Thyroid gland (tissue), 4 donors: ENCODE measurements around the gene CD19. TPM values are rescaled to one million over a fixed set of nuclear protein-coding genes. Genes with fewer than 3 reads are reported as not detected.

Source experiments
- DNase-seq, 2 donors: peaks; one replicate each; pipeline ENCODE4 v3.0.0-alpha.2; 2019
- H3K27ac ChIP-seq, 3 donors: fragments of 200-600 bp; sonication (generic); 1 replicate in 2 of 3; 2 replicates in 1 of 3; pipeline ENCODE4 v1.5.1; 2016 to 2019; ENCODE audit warnings: mild to moderate bottlenecking in 1 of 3, moderate library complexity in 1 of 3
- H3K27me3 ChIP-seq: fragments of 200-600 bp; sonication (generic); one replicate; pipeline ENCODE4 v1.5.1; 2019
- H3K36me3 ChIP-seq, 2 donors: fragments of 200-600 bp; sonication (generic); one replicate each; pipeline ENCODE4 v1.5.1; 2016 to 2019
- H3K4me1 ChIP-seq, 2 donors: fragments of 200-600 bp; sonication (generic); one replicate each; pipeline ENCODE4 v1.5.1; 2017 to 2019
- H3K4me3 ChIP-seq, 3 donors: fragments of 200-600 bp; sonication (generic); replicated peaks in 1 of 3; 1 replicate in 2 of 3; 2 replicates in 1 of 3; pipeline ENCODE4 v1.5.1; 2016; ENCODE audit warnings: mild to moderate bottlenecking in 1 of 3
- H3K9me3 ChIP-seq: fragments of 200-600 bp; sonication (generic); one replicate; pipeline ENCODE4 v1.5.1; 2017
- POLR2A ChIP-seq, 2 donors: fragments of 450-650 bp; IDR thresholded peaks; one replicate each; pipeline ENCODE4 v1.6.1; 2017; ENCODE audit warnings: antibody characterized with exemption in 2 of 2, mild to moderate bottlenecking in 2 of 2, moderate library complexity in 1 of 2
- WGBS, 2 donors: methylation state at CpG; one replicate each; pipeline ENCODE4 v1.1.5; 2017; 5-methylcytosine and 5-hydroxymethylcytosine counted together
- intact Hi-C: fragments of 100-400 bp; cut with DNase I; formaldehyde crosslinking; loops from one replicate; pipeline ENCODE4 v1.15.1; 2023
- total RNA-seq, 4 donors: library from RNA; depleted of rRNA; stranded (reverse); fragments of >200 nt; gene quantifications; one replicate each; pipeline ENCODE4 v1.2.3, GENCODE V29; 2016
- TF ChIP-seq, protein P1 (sequence below), 6 experiments: fragments of 200-600 bp in 3 of 6; fragments of 450-650 bp in 3 of 6; sonication (generic) in 3 of 6; IDR thresholded peaks; one replicate each; pipeline ENCODE4 v1.5.1; 2016 to 2019; ENCODE audit warnings: antibody characterized with exemption in 6 of 6, mild to moderate bottlenecking in 2 of 6, inconsistent platforms in 1 of 6, moderate library complexity in 1 of 6

Gene CD19
- total RNA-seq, 4 donors from 2014 or later: not detected

DNA sequence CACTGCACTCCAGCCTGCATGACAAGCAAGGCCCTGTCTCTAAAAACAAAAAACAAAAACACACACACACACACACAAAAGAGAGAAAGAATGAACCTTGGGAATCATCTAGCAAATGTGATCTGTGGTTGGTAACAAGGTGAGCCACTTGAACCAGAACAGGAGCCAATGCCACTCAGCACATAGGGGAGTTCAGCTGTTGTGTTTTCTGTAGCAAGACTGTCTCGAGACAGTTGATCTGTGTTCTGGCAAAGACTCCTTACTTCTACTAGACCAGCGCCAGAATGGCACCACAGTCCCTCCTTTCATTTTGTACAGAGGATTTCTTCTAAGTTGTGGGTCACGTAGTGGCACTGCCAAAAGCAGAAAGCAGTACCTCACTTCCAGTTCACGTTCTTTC, 32.8 kb upstream of the CD19 start:
- Histone ChIP-seq H3K36me3 (no peaks in the 10 kb centered on the region), H3K27ac (no peak overlapping the region), H3K4me3 (no peak overlapping the region), H3K27me3 (no peaks in the 10 kb centered on the region), H3K9me3 (no peaks in the 10 kb centered on the region), H3K4me1 (no peaks in the 10 kb centered on the region)
- DNase-seq: no peak
- intact Hi-C loops: no loop called here
- 87 to 90% methylated on average over 4 of the region's 4 CpGs for WGBS, 2 donors
- TF ChIP-seq POLR2A (IDR thresholded peaks at IDR 0.05): no peak
- TF ChIP-seq, protein P1, sequence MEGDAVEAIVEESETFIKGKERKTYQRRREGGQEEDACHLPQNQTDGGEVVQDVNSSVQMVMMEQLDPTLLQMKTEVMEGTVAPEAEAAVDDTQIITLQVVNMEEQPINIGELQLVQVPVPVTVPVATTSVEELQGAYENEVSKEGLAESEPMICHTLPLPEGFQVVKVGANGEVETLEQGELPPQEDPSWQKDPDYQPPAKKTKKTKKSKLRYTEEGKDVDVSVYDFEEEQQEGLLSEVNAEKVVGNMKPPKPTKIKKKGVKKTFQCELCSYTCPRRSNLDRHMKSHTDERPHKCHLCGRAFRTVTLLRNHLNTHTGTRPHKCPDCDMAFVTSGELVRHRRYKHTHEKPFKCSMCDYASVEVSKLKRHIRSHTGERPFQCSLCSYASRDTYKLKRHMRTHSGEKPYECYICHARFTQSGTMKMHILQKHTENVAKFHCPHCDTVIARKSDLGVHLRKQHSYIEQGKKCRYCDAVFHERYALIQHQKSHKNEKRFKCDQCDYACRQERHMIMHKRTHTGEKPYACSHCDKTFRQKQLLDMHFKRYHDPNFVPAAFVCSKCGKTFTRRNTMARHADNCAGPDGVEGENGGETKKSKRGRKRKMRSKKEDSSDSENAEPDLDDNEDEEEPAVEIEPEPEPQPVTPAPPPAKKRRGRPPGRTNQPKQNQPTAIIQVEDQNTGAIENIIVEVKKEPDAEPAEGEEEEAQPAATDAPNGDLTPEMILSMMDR (IDR thresholded peaks at IDR 0.05): no peak

DNA sequence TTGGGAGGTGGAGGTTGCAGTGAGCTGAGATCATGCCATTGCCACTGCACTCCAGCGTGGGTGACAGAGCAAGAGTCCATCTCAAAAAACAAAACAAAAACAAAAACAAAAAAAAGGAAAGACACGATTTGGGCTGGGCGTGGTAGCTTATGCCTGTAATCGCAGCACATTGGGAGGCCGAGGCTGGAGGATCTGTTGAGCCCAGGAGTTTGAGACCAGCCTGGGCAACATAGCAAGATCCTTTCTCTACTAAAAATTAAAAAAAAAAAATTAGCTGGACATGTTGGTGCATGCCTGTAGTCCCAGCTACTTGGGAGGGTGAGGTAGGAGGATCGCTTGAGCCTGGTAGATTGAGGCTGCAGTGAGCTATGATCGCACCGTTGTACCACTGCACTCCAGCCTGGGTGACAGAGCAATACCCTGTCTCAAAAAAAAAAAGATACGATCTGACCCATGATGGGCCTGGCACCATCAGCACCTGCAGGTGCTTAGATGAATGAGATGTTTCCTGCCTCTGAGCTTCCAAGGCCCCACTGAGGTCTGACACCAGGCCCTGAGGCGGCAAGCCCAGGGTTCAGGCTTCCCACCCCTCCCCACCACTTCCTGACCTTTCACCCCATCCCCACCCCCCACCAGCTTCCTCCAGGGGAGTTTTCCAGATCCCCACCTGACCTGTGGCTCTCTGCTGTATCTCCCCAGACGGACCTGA, 31.7 kb upstream of the CD19 start:
- TF ChIP-seq, protein P1 (IDR thresholded peaks at IDR 0.05): no peak
- no peak for TF ChIP-seq POLR2A (IDR thresholded peaks at IDR 0.05)
- Histone ChIP-seq H3K27me3 (no peaks in the 10 kb centered on the region), H3K27ac (no peak overlapping the region), H3K9me3 (no peaks in the 10 kb centered on the region), H3K36me3 (peaks cover 0 to 8% of the 10 kb centered on the region in 2 donors), H3K4me1 (no peaks in the 10 kb centered on the region), H3K4me3 (no peak overlapping the region)
- no peak for DNase-seq
- intact Hi-C loops: no loop called here
- WGBS, 2 donors: 94% methylated on average over 10 of the region's 11 CpGs

DNA sequence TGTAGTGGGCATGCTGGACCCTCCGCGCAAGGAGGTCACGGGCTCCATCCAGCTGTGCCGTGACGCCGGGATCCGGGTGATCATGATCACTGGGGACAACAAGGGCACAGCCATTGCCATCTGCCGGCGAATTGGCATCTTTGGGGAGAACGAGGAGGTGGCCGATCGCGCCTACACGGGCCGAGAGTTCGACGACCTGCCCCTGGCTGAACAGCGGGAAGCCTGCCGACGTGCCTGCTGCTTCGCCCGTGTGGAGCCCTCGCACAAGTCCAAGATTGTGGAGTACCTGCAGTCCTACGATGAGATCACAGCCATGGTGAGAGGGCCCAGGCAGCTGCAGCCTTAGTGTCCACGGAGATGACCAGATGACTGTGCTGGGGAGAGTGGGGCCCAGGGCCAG, 31.2 kb upstream of the CD19 start:
- no peaks in the 10 kb centered on the region for H3K27me3 ChIP-seq
- H3K9me3 ChIP-seq: no peaks in the 10 kb centered on the region
- no peaks in the 10 kb centered on the region for H3K4me1 ChIP-seq
- intact Hi-C loops: no loop called here
- no peak for TF ChIP-seq POLR2A (IDR thresholded peaks at IDR 0.05)
- TF ChIP-seq, protein P1 (IDR thresholded peaks at IDR 0.05): no peak
- H3K27ac ChIP-seq: no peak overlapping the region
- no peak overlapping the region for H3K4me3 ChIP-seq
- DNase-seq: no peak
- WGBS, 2 donors: 91 to 95% methylated on average over 22 to 24 of the region's 25 CpGs
- peaks cover 0 to 13% of the 10 kb centered on the region in 2 donors for H3K36me3 ChIP-seq

DNA sequence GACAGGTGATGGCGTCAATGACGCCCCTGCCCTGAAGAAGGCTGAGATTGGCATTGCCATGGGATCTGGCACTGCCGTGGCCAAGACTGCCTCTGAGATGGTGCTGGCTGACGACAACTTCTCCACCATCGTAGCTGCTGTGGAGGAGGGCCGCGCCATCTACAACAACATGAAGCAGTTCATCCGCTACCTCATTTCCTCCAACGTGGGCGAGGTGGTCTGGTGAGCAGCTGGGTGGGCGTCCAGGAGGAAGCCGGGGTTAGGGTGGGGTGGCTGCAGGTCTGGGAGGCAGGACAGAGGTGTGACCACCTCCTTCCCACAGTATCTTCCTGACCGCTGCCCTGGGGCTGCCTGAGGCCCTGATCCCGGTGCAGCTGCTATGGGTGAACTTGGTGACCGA, 29.9 kb upstream of the CD19 start:
- DNase-seq: no peak
- intact Hi-C loops: no loop called here
- WGBS, 2 donors: 87 to 95% methylated on average over 9 to 12 of the region's 15 CpGs
- Histone ChIP-seq H3K9me3 (no peaks in the 10 kb centered on the region), H3K4me1 (no peaks in the 10 kb centered on the region), H3K27ac (no peak overlapping the region), H3K27me3 (no peaks in the 10 kb centered on the region), H3K36me3 (peaks cover 0 to 13% of the 10 kb centered on the region in 2 donors), H3K4me3 (no peak overlapping the region)
- TF ChIP-seq, protein P1 (IDR thresholded peaks at IDR 0.05): no peak
- TF ChIP-seq POLR2A (IDR thresholded peaks at IDR 0.05): no peak

DNA sequence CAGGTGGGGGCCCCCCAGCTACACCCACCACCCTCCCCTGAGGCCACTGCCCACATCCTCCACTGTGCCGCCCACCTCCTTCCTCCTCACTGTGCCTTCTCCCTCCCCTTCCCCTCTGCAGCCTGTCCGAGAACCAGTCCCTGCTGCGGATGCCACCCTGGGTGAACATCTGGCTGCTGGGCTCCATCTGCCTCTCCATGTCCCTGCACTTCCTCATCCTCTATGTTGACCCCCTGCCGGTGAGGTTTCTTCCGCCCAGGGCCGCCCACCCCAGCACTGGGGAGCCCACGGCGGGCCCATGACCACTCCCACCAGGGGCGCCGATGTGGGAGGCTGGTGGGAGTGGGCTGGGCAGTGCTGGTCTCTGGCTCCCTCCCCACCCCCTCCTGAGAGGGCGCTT, 28.9 kb upstream of the CD19 start:
- H3K27me3 ChIP-seq: no peaks in the 10 kb centered on the region
- 73 to 75% methylated on average over 7 to 11 of the region's 11 CpGs for WGBS, 2 donors
- no peak for DNase-seq
- no peak overlapping the region for H3K4me3 ChIP-seq
- no peaks in the 10 kb centered on the region for H3K4me1 ChIP-seq
- intact Hi-C loops: no loop called here
- peaks cover 0 to 18% of the 10 kb centered on the region in 2 donors for H3K36me3 ChIP-seq
- H3K9me3 ChIP-seq: no peaks in the 10 kb centered on the region
- H3K27ac ChIP-seq: no peak overlapping the region
- TF ChIP-seq, protein P1 (IDR thresholded peaks at IDR 0.05): no peak
- no peak for TF ChIP-seq POLR2A (IDR thresholded peaks at IDR 0.05)
